NCI-H1436 (cell line): Measurements from ENCODE around the gene DMAC2.
"Not testable (repeated sequence)": the region's sequence is repeated elsewhere in the genome, so short reads cannot be mapped to it uniquely, and the experiment has no call there.

Experiments
- DNase-seq: peaks from one replicate; lab custom pipeline; 2025; lab: John Stamatoyannopoulos, UW

Gene DMAC2

GRCh38 chr19:41398598-41398997 is 41.1 kb downstream of the DMAC2 start:
- no peak for DNase-seq

GRCh38 chr19:41398050-41398418 is 41.7 kb downstream of the DMAC2 start:
- DNase-seq, result no peak

- DNase-seq, result peak; percentile 100
These were observed 42.3 kb downstream of the DMAC2 start, which contains the start of the genes BCKDHA and EXOSC5 for GRCh38 chr19:41397086-41398049. Gene BCKDHA (plus strand): TSS chr19:41397818. CDS start chr19:41397828, 10 bp downstream. Gene EXOSC5 (minus strand): TSS chr19:41397359. CDS start chr19:41397328, 31 bp downstream.

- DNase-seq, result no peak
These were observed 44.4 kb downstream of the DMAC2 start for GRCh38 chr19:41395355-41395754.

- DNase-seq, result no peak
These were observed 46.9 kb downstream of the DMAC2 start for GRCh38 chr19:41392775-41393174.

- no peak for DNase-seq
These were observed 48.1 kb downstream of the DMAC2 start for GRCh38 chr19:41391618-41392017.

- no peak for DNase-seq
These were observed 53.3 kb downstream of the DMAC2 start for GRCh38 chr19:41386442-41386841.

GRCh38 chr19:41384351-41384750 is 55.4 kb downstream of the DMAC2 start:
- DNase-seq, result no peak

- DNase-seq, result not testable (repeated sequence)
These were observed 58.2 kb downstream of the DMAC2 start for GRCh38 chr19:41381536-41381935.
